GM20431 (cell line): ENCODE results near the gene UGT3A2.

ENCODE experiments used
- in situ Hi-C: fragments of 300-500 bp; cut with MseI, MboI; formaldehyde crosslinking; loops from one replicate; pipeline ENCODE4 v1.15.0; 2020; ENCODE audit warnings: low sequenced_read_pairs; ENCODE audit not compliant: unreplicated experiment

Gene UGT3A2

DNA sequence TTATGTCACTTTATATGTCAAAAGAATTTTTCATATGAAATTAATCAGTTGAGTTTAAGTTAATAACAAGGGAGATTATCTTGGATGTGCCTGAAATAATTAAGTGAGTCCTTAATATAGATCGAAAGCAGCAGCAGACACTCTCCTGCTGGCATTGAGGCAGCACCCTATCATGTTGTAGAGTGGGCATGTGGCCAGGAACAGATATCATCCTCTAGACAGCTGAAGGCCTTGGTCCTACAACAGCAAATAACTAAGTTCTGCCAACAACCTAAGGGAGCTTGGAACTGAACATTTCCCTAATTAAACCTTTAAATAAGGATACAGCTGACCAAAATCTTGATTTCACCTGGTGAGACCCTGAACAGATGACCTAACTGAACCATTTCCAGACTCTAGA, 49.7 kb downstream of the UGT3A2 start:
- in situ Hi-C loops = no loop called here

DNA sequence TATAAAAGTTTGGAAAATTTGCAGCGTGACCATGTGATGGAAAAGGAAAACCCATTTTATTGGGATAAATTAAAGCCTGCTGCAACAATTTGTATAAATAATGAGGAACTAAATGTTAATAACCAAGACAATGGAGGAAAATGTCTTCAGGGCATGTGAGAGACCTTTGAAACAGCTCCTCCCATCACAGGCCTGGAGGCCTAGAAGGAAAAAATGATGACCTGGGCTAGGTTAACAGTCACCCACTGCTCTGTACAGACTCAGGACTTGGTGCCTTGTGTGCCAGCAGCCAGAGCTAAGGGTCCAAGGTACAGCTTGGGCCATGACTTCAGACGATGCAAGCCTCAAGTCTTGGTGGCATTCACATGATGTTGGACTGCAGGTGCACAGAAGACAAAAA, 53.5 kb downstream of the UGT3A2 start:
- in situ Hi-C loops = no loop called here

DNA sequence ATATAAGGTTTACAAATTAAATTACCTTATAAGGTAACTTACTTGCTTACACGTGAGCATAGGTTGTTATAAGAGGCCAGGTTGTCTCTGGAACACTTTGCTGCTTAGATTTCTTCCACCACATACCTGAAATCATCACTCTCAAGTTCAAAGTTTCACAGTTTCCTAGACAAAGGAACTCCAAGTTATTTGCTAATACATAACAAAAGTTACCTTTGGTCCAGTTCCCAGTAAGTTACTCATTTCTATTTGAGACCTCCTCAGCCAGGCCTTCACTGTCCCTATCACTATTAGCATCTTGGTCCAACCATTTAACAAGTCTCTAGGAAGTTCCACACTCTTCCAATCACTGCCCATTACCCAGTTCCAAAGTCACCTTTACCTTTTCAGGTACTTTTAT, 57.0 kb downstream of the UGT3A2 start:
- in situ Hi-C loops = no loop called here

DNA sequence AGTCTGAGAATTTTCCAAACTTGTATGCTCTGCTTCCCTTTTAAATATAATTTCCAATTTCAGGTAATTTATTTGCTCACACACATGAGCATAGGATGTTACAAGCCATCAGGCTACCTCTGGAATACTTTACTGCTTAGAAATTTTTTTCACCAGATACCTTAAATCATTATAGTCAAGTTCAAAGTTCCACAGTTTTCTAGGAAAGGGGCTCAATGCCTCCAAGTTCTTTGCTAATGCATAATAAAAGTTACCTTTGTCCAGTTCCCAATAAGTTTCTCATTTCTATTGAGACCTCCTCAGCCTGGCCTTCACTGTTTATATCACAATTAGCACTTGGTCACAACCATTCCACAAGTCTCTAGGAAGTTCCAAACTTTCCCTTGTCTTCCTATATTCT, 59.3 kb downstream of the UGT3A2 start:
- in situ Hi-C loops = no loop called here

DNA sequence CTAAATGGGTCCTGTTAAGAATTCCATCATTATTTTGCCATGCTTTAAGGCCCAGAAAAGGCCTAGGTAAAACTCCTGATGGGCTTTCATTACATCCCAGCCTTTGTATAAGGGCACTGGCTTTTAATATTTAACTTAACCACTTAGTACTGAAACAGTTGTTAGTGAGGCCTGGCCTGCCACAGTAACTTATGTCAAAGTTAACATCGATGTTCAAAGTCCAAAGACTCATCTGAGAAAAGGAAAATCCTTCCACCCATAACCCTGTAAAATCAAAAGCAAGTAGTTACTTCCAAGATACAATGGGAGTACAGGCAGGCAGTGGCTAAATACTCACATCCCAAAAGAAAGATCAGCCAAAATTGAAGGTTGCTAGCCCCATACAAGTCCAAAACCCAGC, 60.5 kb downstream of the UGT3A2 start:
- in situ Hi-C loops = no loop called here

DNA sequence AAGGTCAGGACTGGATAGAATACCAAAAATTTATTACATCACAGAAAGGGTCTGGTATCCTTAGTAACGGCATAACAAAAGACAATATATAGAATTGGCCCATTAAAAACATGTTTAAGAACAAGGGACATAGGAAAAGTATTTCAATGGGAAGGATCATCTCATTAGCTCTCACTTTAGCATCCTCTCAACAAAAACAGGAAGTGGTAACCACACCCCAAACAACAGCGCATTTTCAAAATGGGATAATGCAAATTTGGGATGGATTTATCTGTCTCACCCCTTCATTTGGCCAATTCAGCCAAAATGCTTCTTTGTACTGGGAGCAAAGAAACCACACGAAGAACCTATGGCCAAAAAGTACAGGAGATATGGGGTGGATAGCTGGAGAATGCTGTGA, 65.7 kb downstream of the UGT3A2 start:
- in situ Hi-C loops = no loop called here

DNA sequence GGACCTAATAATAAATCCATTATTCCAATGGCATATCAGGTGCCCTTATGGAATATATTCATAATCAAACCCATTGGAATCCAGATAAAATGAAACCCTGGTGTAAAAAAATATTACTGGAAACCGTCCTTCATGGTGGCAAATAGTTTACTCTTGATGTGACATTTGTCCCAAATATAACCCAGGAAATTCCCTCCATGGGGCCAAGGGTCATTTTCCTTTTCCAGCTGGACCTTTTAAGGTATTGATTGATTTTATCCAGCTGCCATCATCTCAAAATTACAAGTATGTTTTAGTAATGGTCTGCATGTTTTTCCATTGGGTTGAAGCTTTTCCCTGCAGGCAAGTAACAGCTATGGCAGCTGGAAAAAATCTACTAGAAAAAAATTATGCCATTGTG, 67.1 kb downstream of the UGT3A2 start:
- in situ Hi-C loops = no loop called here

DNA sequence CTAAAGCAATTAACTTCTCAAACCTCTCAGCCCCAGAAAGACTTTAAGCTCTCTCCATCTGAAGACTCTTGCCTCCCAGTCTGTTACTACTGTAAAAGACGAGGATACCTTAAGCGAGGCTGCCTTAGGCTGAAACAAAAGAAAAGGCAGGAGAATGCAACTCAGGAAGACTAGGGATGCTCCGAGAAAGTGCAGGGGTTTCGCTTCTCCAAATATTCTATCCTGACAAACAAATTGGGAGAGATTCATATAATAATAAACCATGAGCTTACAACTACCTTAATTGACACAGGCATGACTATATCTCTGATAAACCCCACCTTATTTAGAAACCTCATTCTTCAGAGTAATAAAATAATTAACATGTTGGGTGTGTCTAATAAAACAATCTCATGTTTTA, 70.6 kb downstream of the UGT3A2 start:
- in situ Hi-C loops = no loop called here

DNA sequence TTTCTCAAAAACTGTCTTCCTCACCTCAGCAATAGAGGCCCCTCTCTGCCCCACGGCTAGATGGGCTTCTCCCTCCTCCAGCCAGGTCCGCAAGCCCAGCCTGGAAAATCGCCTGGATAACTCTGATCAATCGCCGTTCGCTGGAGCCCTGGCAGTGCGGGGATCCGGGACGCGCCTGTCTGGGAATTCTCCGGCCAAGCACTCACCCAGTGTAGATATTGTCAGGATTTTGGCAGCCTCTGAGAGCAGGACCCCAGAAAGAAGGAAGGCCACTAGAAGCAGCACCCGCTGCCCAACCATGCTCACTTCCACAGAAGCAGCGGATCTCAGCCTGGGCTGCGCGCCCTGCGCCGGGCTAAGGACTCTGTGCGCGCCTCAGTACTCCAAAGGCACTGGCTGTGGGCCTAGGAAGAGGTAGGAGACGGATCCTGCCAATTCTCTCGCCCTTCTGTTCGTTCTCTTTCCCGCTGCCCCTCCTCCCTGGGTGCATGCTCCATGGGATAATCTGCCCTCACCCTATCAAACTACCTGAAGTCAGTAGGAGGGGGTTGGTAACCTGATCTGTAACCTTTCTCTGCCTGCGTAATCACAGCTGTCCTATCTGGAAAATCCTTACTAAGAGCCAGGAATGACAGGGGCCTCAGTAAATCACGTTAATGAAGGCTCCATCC, 75.6 kb downstream of the UGT3A2 start, which contains the start of gene UGT3A1:
Gene UGT3A1 (minus strand): TSS at position 450 of the 671 bp plus-strand sequence. CDS start 150 bp downstream, at position 300.
- in situ Hi-C loops = no loop called here

DNA sequence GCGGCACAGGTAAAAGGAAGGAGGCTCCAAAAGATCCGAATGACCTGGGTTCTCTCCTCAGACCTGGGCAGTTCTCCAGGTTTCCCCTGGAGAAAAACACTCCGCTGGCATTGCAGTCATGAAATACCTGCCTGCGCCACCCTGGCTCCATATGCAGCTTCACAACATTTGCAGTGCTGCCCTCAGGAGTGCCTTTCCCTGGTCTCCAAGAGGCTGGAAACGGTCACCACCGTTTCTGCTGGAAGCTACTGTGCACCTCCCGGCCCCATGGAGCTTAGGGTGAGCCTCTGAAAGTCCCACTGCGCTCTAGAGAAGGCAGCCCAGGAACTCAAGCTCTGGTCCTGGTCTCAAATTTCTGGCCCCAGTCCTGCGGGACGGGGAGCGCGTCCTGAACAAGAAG, 76.2 kb downstream of the UGT3A2 start:
- in situ Hi-C loops = no loop called here

DNA sequence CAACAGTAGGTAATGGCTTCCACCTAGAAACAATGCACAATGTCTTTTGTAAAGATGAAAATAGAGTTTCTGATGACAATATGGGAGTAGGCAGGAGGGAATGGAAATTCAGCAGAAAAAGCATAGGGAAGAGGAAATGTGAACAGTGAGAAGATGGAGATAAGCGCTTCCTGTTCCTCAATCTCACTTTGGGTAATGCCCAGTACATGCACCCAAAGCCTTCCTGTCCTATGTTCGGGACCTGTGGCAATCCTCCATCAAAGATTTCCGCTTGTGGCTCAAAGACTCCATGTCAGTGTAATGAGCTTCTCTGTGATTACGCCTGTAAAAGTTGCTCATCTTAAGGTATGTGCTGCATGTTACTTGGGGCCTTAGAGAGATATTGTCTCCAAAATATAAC, 78.2 kb downstream of the UGT3A2 start:
- in situ Hi-C loops = no loop called here

DNA sequence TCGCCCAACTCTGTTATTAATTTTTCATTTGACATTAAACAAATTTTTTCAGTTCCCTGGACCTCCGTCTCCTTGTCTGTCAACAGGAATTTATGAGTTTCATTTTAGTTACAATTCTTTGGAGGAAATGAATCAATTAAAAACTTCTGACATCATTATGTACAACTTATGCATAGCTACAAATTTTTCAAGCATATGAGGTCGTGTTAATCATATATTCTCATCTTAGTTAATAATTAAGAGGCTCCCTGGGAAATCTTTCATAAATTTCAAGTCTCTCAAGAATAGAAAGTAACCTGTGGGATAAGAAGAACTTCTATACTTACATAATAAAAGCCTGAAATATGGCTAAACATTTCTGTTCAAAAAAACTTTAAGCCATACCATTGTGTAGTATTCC, 78.9 kb downstream of the UGT3A2 start:
- in situ Hi-C loops = no loop called here
